Kidney epithelial cell (primary cell): ENCODE results near the gene CHD1. TPM values are rescaled to one million over a fixed set of nuclear protein-coding genes. Genes with fewer than 3 reads are reported as not detected.

Experiments used
- DNase-seq: peaks from one replicate; pipeline ENCODE4 v3.0.0-alpha.2; 2010; ENCODE audit warnings: low read depth
- H3K27me3 ChIP-seq: 2 replicates; pipeline ENCODE4 v1.6.0; 2011; ENCODE audit warnings: low read length; ENCODE audit not compliant: control insufficient read depth, insufficient read depth
- H3K36me3 ChIP-seq: 2 replicates; pipeline ENCODE4 v1.5.1; 2011; ENCODE audit warnings: low read length; ENCODE audit not compliant: control insufficient read depth, insufficient read depth
- H3K4me3 ChIP-seq: 2 replicates; pipeline ENCODE4 v1.5.1; 2011; ENCODE audit warnings: low read depth, mild to moderate bottlenecking, control low read depth, low read length
- CTCF ChIP-seq: IDR thresholded peaks from 2 replicates; pipeline ENCODE4 v1.5.1; 2011; ENCODE audit warnings: mild to moderate bottlenecking, moderate library complexity, low read length, control low read depth, inconsistent platforms; ENCODE audit not compliant: insufficient read depth, poor library complexity, severe bottlenecking
- total RNA-seq: library from RNA; depleted of rRNA; stranded (reverse); fragments of >200 nt; gene quantifications from 2 replicates; pipeline ENCODE4 v1.2.3, GENCODE V29; 2015

The CHD1 gene
- total RNA-seq, 1 donor from 2014 or later: 43.7 TPM

- no peak for TF ChIP-seq CTCF
- no peak overlapping the region for H3K4me3 ChIP-seq
- H3K27me3 ChIP-seq: no peaks in the 10 kb centered on the region
- DNase-seq: no peak
- no peaks in the 10 kb centered on the region for H3K36me3 ChIP-seq
Measured at GRCh38 chr5:98934546-98934945, 5.7 kb upstream of the CHD1 start.

- no peak for TF ChIP-seq CTCF
- no peak for DNase-seq
- Histone ChIP-seq H3K36me3 (no peaks in the 10 kb centered on the region), H3K4me3 (no peak overlapping the region), H3K27me3 (no peaks in the 10 kb centered on the region)
Measured at GRCh38 chr5:98933445-98934072, 4.8 kb upstream of the CHD1 start.

- TF ChIP-seq CTCF: no peak
- Histone ChIP-seq H3K4me3 (no peak overlapping the region), H3K27me3 (no peaks in the 10 kb centered on the region), H3K36me3 (no peaks in the 10 kb centered on the region)
- DNase-seq: no peak
Measured at GRCh38 chr5:98930972-98931762, 2.4 kb upstream of the CHD1 start.

GRCh38 chr5:98929710-98930298 is 997 bp upstream of the CHD1 start:
- TF ChIP-seq CTCF: no peak
- H3K4me3 ChIP-seq: peak overlapping the region; percentile 90
- no peaks in the 10 kb centered on the region for H3K27me3 ChIP-seq
- H3K36me3 ChIP-seq: no peaks in the 10 kb centered on the region
- DNase-seq: no peak

GRCh38 chr5:98927989-98928872 is 576 bp downstream of the CHD1 start:
- TF ChIP-seq CTCF: no peak
- Histone ChIP-seq H3K27me3 (no peaks in the 10 kb centered on the region), H3K36me3 (peaks cover 1% of the 10 kb centered on the region), H3K4me3 (peak overlapping the region; percentile 90)
- DNase-seq: no peak
